ENCODE data around the gene KLF15. TPM values are rescaled to one million over a fixed set of nuclear protein-coding genes. Genes with fewer than 3 reads are reported as not detected.

KLF15 gene
- total RNA-seq, 1 donor from 2014 or later: 0.74 TPM

DNA sequence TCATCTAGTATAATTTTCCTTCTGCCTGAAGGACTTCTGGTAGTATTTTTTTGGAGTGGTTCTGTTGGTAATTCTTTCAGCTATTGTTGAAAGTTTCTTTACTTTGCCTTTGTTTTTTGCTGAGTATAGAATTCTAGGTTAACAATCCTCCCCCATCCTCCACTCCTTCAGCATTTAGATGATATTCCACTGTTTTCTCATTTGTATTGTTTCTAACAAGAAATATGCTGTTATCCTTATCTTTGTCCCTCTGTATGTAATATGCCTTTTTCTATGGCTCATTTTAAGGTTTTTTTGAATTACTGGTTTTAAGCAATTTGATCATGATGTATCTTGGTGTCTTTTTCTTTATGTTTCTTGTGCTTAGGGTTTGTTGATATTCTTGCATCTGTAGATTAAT lies 53.9 kb downstream of the KLF15 start:
- Mint-ChIP-seq H3K9me3 (ENCODE audit: unreplicated experiment) (peaks cover 3% of the 10 kb centered on the region), H3K27ac (ENCODE audit: unreplicated experiment) (no peak overlapping the region), H3K4me1 (ENCODE audit: low read depth, unreplicated experiment) (no peaks in the 10 kb centered on the region), H3K27me3 (ENCODE audit: unreplicated experiment) (peaks cover 1% of the 10 kb centered on the region), H3K36me3 (ENCODE audit: unreplicated experiment) (peaks cover 28% of the 10 kb centered on the region), H3K4me3 (ENCODE audit: unreplicated experiment) (no peak overlapping the region)
- TF ChIP-seq CTCF (IDR thresholded peaks at IDR 0.05; ENCODE audit: partially characterized antibody, unreplicated experiment): no peak
- no peak for DNase-seq

DNA sequence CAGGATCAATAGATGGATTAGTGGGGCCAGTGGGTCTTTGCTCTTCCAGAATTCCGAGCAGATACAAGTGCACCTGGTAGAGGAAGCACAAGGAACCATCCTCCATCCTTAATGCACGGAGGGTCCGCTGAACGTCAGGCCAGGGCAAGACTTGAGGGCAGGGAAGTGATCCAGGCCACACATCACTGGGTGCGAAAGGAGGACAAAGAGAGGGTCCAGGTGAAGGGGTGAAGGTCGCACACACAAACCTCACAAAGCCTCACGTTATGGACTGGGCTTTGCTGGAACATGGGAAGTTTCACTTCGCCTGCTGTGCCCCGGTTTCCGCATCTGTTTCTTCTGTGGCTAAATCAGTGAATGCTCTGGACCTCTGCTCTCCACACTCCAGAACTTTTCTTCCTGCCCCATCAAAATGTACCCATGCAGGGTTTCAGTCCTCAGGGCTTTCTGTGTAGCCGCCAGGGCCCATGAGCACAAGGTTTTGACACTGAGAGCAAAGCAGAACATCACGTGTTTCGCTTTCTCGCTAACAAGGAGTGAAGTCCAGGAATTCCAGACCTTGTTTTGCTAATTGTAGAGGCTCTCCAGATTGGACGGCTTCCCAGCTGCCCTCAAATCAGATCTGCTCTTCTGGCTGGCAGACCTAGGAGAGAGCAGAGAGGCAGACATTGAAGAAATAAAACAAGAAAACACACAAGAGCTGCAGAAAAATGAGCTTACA lies 56.3 kb downstream of the KLF15 start:
- Mint-ChIP-seq H3K9me3 (ENCODE audit: unreplicated experiment) (peaks cover 3% of the 10 kb centered on the region), H3K27ac (ENCODE audit: unreplicated experiment) (no peak overlapping the region), H3K4me3 (ENCODE audit: unreplicated experiment) (no peak overlapping the region), H3K27me3 (ENCODE audit: unreplicated experiment) (peaks cover 1% of the 10 kb centered on the region), H3K36me3 (ENCODE audit: unreplicated experiment) (peaks cover 24% of the 10 kb centered on the region), H3K4me1 (ENCODE audit: low read depth, unreplicated experiment) (no peaks in the 10 kb centered on the region)
- TF ChIP-seq CTCF (IDR thresholded peaks at IDR 0.05; ENCODE audit: partially characterized antibody, unreplicated experiment): no peak
- no peak for DNase-seq

GRCh38 chr3:126300001-126300760 lies 57.0 kb downstream of the KLF15 start:
- H3K4me3 Mint-ChIP-seq (ENCODE audit: unreplicated experiment): no peak overlapping the region
- H3K27me3 Mint-ChIP-seq (ENCODE audit: unreplicated experiment): peaks cover 1% of the 10 kb centered on the region
- no peak overlapping the region for H3K27ac Mint-ChIP-seq (ENCODE audit: unreplicated experiment)
- H3K36me3 Mint-ChIP-seq (ENCODE audit: unreplicated experiment): peaks cover 24% of the 10 kb centered on the region
- no peak for DNase-seq
- no peak for TF ChIP-seq CTCF (IDR thresholded peaks at IDR 0.05; ENCODE audit: partially characterized antibody, unreplicated experiment)
- H3K4me1 Mint-ChIP-seq (ENCODE audit: low read depth, unreplicated experiment): no peaks in the 10 kb centered on the region
- peaks cover 3% of the 10 kb centered on the region for H3K9me3 Mint-ChIP-seq (ENCODE audit: unreplicated experiment)

GRCh38 chr3:126295407-126295939 lies 61.7 kb downstream of the KLF15 start:
- peaks cover 16% of the 10 kb centered on the region for H3K4me1 Mint-ChIP-seq (ENCODE audit: low read depth, unreplicated experiment)
- H3K27ac Mint-ChIP-seq (ENCODE audit: unreplicated experiment): no peak overlapping the region
- no peak overlapping the region for H3K4me3 Mint-ChIP-seq (ENCODE audit: unreplicated experiment)
- H3K36me3 Mint-ChIP-seq (ENCODE audit: unreplicated experiment): peaks cover 5% of the 10 kb centered on the region
- DNase-seq: no peak
- H3K9me3 Mint-ChIP-seq (ENCODE audit: unreplicated experiment): peaks cover 15% of the 10 kb centered on the region
- H3K27me3 Mint-ChIP-seq (ENCODE audit: unreplicated experiment): peaks cover 7% of the 10 kb centered on the region
- no peak for TF ChIP-seq CTCF (IDR thresholded peaks at IDR 0.05; ENCODE audit: partially characterized antibody, unreplicated experiment)
